HG03280 (cell line): Measurements from ENCODE around the gene RCOR1.

Source experiments
- ATAC-seq: cut with Tn5 transposase; IDR thresholded peaks from one replicate; pipeline ENCODE4 v1.9.1; 2021; ENCODE audit warnings: mild to moderate bottlenecking, moderate library complexity; ENCODE audit not compliant: unreplicated experiment

RCOR1 gene

GRCh38 chr14:102667703-102668102 lies 75.3 kb downstream of the RCOR1 start:
- no peak for ATAC-seq

DNA sequence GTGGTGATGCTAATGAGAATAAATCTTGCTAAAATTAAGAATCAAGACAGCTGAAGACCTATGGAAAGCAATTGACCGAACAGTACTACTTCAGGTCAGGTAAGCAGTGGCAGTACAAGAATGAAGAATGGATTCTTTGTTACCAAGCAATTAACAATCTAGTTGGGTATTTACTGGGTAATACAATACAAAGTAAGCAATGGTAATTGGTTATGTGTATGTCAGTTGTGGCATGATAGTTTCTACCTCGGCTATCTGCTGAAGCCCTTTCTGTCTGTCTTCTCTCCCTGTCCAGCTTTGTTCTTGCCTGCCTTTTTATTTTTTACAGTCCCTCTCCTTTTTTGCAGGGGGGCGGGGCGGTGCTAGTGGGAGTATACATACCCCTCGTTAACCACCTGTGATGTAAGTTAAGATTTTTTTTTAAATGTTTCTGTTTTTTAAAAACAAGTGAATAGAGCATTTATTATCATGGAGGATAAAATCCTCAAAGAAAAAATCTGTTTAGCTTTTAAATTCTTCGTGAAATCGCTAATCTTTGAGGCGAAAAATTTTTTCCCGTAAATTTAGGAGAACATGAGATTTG lies 75.9 kb downstream of the RCOR1 start:
- no peak for ATAC-seq

GRCh38 chr14:102671410-102671809 lies 79.0 kb downstream of the RCOR1 start:
- ATAC-seq, result no peak

DNA sequence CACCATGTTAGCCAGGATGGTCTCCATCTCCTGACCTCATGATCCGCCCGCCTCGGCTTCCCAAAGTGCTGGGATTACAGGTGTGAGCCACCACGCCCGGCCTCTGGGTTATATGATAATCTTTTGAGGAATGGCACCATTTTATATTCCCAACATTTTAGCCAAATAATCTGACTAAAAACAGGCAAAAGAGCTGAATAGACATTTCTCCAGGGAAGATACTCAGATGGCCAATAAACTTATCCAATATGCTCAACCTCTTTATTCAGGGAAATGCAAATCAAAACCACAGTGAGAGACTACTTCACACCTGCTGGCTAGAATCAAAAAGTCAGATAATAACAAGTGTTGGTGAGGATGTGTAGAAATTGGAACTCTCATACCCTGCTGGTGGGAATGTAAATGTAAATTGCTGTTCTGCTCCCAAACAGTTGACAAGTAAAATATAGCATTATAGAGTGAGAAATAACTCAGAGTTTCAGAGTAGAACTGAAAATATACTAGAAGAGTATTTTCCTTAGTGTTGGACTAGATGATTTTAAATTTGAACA lies 80.0 kb downstream of the RCOR1 start:
- no peak for ATAC-seq

DNA sequence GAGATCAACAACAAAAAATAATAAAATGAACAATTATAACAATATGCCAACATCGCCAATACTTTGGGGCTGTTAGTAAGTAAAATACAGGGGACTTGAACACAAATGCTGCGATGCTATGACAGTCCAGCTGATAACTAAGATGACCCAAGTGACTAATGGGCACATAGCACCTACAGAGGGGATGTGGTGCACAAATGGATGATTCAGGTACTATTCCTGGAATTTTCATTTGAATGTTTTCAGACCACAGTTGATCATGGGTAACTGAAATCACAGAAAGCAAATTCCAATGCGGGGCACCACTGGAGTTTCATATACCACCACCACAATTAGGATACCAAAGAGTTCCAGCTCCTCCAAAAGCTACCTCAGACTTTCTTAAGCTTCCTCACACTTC lies 82.9 kb downstream of the RCOR1 start:
- ATAC-seq, result no peak

- no peak for ATAC-seq
Measured at GRCh38 chr14:102678394-102678793, 85.9 kb downstream of the RCOR1 start.

GRCh38 chr14:102683399-102684297 lies 91.2 kb downstream of the RCOR1 start:
- no peak for ATAC-seq

- no peak for ATAC-seq
Measured at GRCh38 chr14:102684298-102684663, 91.8 kb downstream of the RCOR1 start.

DNA sequence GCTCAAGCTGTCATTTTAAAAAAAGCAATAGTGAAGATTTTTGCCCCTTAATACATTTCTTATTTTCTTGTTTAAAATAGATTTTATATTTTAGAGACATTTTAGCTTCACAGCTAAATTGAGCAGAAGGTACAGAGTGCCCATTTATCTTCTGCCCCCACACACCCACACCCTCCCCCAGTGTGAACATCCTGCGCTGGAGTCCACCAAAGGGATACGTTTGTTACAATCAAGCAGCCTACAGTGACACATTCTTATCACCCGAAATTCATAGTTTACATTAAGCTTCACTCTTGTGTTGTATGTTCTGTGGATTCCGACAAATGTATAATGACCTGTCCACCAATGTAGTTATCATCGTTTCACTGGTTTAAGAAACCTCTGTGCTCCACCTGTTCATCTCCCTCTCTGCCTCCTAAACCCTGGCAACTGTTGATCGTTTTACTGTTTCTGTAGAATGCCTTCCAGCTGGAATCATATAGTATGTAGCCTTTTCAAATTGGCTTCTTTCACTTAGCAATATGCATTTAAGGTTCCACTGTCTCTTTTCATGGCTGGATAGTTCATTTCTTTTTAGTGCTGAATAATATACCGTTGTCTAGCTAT lies 93.8 kb downstream of the RCOR1 start:
- no peak for ATAC-seq

- ATAC-seq, result no peak
Measured at GRCh38 chr14:102688290-102688689, 95.8 kb downstream of the RCOR1 start.

GRCh38 chr14:102690509-102691286 lies 98.2 kb downstream of the RCOR1 start:
- no peak for ATAC-seq

- no peak for ATAC-seq
Measured at GRCh38 chr14:102691763-102692162, 99.3 kb downstream of the RCOR1 start.

DNA sequence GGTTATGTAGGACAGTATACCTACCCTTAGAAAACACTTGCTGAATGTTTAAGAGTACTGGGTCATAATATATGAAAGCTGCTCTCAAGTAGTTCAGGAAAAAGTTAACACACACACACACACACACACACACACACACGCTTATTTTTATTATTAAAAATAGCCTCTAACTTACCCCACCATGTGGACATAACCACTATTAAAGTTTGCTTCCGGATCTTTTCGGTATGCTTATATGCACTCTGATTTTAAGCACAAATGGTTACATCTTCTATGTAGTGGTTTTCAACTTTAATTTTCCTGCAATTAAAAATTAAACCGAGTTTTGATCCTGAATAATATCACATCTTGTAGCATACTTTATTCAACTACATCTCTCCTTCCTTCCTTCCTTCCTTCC lies 99.9 kb downstream of the RCOR1 start:
- no peak for ATAC-seq

DNA sequence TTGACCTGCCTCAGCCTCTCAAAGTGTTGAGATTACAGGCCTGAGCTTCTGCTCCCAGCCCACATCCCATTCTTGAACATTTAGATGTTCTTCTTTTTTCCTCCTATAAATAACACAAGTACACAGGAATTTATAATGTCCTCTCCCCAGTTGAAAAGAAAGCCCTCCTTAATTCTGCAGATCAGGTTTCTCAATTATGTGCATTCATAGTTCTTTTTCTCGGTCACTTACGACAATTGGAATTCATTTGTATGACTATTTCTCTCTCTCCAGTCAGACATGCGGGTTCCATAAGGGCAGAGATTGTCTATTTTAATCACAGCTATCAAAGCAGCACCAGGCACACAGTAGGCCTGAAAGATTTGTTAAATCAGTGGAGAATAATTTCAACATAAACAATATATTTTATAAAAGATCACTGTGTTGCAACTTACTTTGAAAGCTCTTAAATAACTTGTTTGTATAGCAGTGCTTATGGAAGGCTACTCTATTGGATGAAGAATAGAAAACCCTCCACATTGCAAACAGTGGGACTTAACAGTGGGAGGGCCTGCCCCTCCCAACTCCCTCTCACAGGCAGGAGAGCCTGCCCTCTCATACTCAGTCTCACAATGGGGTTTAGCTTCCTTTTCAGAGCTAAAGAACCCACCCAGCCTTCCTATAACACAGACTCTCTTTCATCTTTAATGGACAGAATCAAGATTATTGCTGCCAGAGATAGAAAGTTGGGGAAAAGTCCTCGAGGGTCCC lies 100.7 kb downstream of the RCOR1 start:
- no peak for ATAC-seq

GRCh38 chr14:102694530-102695166 lies 102.2 kb downstream of the RCOR1 start:
- ATAC-seq, result no peak

- ATAC-seq, result no peak
Measured at GRCh38 chr14:102695167-102695555, 102.7 kb downstream of the RCOR1 start.

GRCh38 chr14:102696332-102696731 lies 103.9 kb downstream of the RCOR1 start:
- no peak for ATAC-seq

DNA sequence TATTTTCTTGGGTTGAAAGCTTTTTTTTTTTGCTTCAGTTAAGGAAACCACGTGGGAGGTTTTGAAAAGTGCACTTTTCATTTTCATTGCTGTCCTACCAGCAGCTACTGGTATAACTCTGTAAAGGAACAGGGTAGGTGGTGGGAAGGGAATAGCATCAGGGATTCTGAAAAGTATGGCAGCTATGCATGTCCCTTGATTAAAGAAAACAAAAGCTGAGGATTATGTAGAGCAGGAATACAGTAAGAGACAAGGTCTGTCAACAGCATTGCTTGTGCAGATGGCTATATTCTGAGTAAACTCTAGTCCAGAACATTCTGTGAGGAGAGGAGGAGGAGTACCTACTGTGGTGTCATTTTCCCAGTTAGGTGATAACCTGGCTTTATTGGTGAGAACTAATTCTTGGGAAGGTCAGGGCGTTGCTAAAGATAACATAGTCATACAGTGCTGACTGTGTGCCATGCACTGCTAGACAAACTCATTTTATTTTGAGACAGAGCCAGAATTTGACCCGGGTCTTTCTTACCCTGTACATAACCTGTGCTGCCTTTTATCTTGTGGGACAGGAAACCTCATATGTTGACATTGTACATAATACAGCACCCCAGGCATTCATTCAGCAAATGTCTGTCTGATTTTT lies 104.5 kb downstream of the RCOR1 start:
- ATAC-seq, result no peak

DNA sequence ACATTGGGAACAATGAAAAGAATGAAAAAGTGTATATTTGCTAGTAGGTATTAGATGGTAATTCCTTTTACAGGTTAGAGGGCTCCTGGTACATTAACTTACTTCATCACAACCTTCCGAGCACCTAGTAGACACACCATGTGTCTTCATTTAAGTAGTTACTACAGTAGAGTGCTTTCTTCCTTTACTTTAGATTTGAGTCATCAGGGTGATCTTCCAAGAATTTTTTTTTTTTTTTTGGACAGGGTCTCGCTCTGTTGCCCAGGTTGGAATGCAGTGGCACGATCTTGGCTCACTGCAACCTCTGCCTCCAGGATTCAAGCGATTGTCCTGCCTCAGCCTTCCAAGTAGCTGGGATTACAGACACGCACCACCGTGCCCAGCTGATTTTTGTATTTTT lies 105.1 kb downstream of the RCOR1 start:
- ATAC-seq, result no peak
